ENCODE measurements around the gene SYF2.

GRCh38 chr1:25220666-25221065 is 11.6 kb downstream of the SYF2 start:
- no peak for TF ChIP-seq CTCF (conservative IDR thresholded peaks at IDR 0.05; ENCODE audit: low read depth, low read length)
- no peak for TF ChIP-seq EZH2 (IDR thresholded peaks at IDR 0.05; ENCODE audit: borderline replicate concordance, low read depth, low read length, poor library complexity, severe bottlenecking)

All from A673 (cell line).